MM.1S (cell line): ENCODE data around the gene CYS1.

Source experiments
- EZH2phosphoT487 ChIP-seq: fragments of 300-600 bp; sonication (generic); IDR thresholded peaks from 2 replicates; pipeline ENCODE4 v1.6.1; 2018; ENCODE audit warnings: antibody characterized with exemption, low read length
- TF ChIP-seq, protein P1 (sequence below): fragments of 300-600 bp; sonication (generic); IDR thresholded peaks from 2 replicates; pipeline ENCODE4 v1.5.1; 2016; ENCODE audit warnings: antibody characterized with exemption, low read length, mixed read lengths

DNA sequence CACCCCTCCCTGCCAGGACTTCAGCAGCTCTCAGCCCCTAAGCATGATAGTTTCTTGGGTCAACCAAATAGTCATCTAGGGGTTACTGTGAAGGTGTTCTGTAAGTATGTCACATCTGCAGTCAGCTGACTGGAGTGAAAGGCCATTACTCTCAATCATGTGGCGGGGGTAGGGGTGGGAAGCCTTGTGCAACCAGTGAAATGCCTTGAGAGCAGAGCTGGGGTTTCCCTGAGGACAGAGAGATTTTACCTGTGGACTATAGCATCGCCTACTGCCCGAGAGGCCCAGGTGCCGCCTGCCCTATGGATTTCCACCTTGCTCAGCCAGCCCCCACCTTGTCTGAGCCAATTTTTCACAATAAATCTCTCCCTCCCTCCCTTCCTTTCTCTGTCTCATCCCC lies 57.8 kb downstream of the CYS1 start:
- TF ChIP-seq, protein P1, sequence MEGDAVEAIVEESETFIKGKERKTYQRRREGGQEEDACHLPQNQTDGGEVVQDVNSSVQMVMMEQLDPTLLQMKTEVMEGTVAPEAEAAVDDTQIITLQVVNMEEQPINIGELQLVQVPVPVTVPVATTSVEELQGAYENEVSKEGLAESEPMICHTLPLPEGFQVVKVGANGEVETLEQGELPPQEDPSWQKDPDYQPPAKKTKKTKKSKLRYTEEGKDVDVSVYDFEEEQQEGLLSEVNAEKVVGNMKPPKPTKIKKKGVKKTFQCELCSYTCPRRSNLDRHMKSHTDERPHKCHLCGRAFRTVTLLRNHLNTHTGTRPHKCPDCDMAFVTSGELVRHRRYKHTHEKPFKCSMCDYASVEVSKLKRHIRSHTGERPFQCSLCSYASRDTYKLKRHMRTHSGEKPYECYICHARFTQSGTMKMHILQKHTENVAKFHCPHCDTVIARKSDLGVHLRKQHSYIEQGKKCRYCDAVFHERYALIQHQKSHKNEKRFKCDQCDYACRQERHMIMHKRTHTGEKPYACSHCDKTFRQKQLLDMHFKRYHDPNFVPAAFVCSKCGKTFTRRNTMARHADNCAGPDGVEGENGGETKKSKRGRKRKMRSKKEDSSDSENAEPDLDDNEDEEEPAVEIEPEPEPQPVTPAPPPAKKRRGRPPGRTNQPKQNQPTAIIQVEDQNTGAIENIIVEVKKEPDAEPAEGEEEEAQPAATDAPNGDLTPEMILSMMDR: no peak
- TF ChIP-seq EZH2phosphoT487: no peak
